ENCODE measurements around the gene GPC1.

- TF ChIP-seq CTCF (IDR thresholded peaks at IDR 0.05) (no peak), SIN3A (IDR thresholded peaks at IDR 0.05; ENCODE audit: borderline replicate concordance, low read depth, low read length) (no peak), EZH2phosphoT487 (IDR thresholded peaks at IDR 0.05; ENCODE audit: borderline replicate concordance, low read depth) (no peak), JUND (IDR thresholded peaks at IDR 0.05) (no peak), RCOR1 (IDR thresholded peaks at IDR 0.05; ENCODE audit: low read length) (no peak), CHD2 (IDR thresholded peaks at IDR 0.05; ENCODE audit: low read length, partially characterized antibody) (no peak), TEAD4 (IDR thresholded peaks at IDR 0.05; ENCODE audit: borderline replicate concordance, insufficient read depth) (no peak), MXI1 (IDR thresholded peaks at IDR 0.05; ENCODE audit: low read depth, low read length) (no peak)
Measured at GRCh38 chr2:240462707-240463273, 27.3 kb downstream of the GPC1 start.

All from SK-N-SH (cell line).